ENCODE measurements around the gene PRKCE. TPM values are rescaled to one million over a fixed set of nuclear protein-coding genes. Genes with fewer than 3 reads are reported as not detected.

PRKCE gene
- total RNA-seq, 6 experiments from 2014 or later = 5.2 to 18.8 (median 11.0) TPM

GRCh38 chr2:46231721-46232120 lies 580.2 kb downstream of the PRKCE start:
- peaks cover 0 to 18% (median 4%) of the 10 kb centered on the region in 4 donors for H3K4me1 ChIP-seq
- H3K4me3 ChIP-seq = no peak overlapping the region
- H3K27ac ChIP-seq = no peak overlapping the region
- TF ChIP-seq CTCF (IDR thresholded peaks at IDR 0.05) (no peak), POLR2A (IDR thresholded peaks at IDR 0.05) (no peak)
- no peaks in the 10 kb centered on the region for H3K9me3 ChIP-seq
- no peak for DNase-seq
- 83% methylated on average over 3 of the region's 5 CpGs for WGBS (ENCODE audit: insufficient coverage, low coverage, low lambda C conversion rate, missing lambda C conversion rate)
- no peaks in the 10 kb centered on the region for H3K27me3 ChIP-seq
- no peaks in the 10 kb centered on the region for H3K36me3 ChIP-seq
- ATAC-seq = no peak
- intact Hi-C loops (cut with DNase I) = no loop called here

DNA sequence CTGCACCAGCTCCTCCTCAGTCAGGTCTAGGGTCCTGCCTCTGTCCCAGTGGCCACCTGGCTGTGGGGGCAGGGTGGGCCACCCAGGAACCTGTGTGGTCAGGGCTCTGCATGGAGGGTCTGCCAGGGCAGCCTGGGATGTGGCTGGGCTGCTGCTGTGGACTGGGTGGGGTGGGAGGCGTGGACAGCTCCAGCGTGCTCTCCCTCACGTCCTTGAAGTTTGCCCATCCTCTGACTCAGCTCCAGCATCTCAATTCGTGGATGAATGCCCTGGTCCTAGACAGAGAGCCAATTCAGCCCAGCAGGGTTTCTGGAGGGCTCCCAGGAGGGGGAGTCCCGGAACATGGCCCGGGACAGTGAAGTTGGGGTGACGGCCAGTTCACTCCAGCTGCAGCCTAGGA lies 581.4 kb downstream of the PRKCE start:
- Histone ChIP-seq H3K36me3 (no peaks in the 10 kb centered on the region), H3K27me3 (no peaks in the 10 kb centered on the region), H3K4me1 (peaks cover 0 to 18% (median 4%) of the 10 kb centered on the region in 4 donors), H3K9me3 (no peaks in the 10 kb centered on the region), H3K4me3 (no peak overlapping the region), H3K27ac (no peak overlapping the region)
- WGBS (ENCODE audit: insufficient coverage, low coverage, low lambda C conversion rate, missing lambda C conversion rate) = no CpG with 5 or more reads among the region's 7 CpGs
- TF ChIP-seq POLR2A (IDR thresholded peaks at IDR 0.05) = no peak
- TF ChIP-seq CTCF (IDR thresholded peaks at IDR 0.05) = no peak
- intact Hi-C loops (cut with DNase I) = no loop called here
- ATAC-seq = no peak
- no peak for DNase-seq

- Histone ChIP-seq H3K27ac (no peak overlapping the region), H3K9me3 (no peaks in the 10 kb centered on the region), H3K4me1 (no peaks in the 10 kb centered on the region), H3K4me3 (no peak overlapping the region), H3K36me3 (no peaks in the 10 kb centered on the region), H3K27me3 (no peaks in the 10 kb centered on the region)
- 86% methylated on average over 1 of the region's 4 CpGs for WGBS (ENCODE audit: insufficient coverage, low coverage, low lambda C conversion rate, missing lambda C conversion rate)
- intact Hi-C loops (cut with DNase I) = no loop called here
- TF ChIP-seq POLR2A (IDR thresholded peaks at IDR 0.05) (no peak), CTCF (IDR thresholded peaks at IDR 0.05) (no peak)
- ATAC-seq (no peak), DNase-seq (no peak)
These were observed 584.8 kb downstream of the PRKCE start for GRCh38 chr2:46236006-46236875.

DNA sequence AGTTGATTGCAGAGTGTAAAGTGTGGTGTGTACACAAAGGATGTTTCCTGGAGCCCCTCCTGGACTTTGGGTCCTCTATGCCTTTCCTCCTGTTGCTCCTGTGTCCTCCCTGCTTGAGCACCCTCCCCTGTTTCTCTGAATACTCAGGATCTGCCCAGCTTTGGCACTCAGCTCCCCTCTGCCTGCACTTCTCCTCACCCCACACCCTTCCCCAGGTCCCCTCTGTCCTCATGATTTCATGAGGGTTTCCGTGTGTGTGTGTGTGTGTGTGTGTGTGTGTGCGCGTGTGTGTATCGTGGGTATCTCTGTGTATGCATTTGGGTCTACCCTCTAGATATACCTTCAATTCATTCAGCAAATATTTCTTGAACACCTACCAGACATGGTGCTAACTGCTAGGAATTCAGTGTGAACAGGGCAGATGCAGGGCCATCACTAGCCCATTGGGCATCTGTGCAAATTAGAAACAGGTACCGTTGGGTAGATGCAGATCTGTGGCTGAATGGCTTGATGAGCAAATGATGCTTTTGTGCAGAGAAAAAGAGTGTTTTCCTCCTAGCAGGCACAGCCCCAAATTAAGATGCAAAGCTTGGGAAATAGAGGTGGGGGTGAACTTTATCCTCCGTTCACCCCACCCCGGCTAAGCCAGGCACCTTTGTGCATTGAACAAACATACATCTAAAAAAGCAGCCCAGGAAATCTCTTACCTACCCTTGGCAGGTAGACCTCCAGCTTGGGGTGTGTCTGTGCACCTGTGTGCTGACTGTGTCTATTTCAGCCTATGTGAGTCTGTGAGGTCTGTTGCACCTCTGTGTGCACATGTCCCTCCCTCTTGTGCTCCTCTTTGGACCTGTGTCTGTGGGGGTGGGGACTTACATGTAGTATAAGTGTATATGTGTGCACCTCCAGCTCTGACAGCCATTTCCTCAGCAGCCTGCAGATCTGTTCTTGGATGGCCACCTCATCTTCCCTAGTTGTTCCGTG lies 585.7 kb downstream of the PRKCE start:
- no peak for ATAC-seq

More for the DNA sequence above, 585.7 kb downstream of the PRKCE start:
- no peak overlapping the region for H3K4me3 ChIP-seq
- no peak overlapping the region for H3K27ac ChIP-seq
- H3K27me3 ChIP-seq = no peaks in the 10 kb centered on the region
- no peaks in the 10 kb centered on the region for H3K9me3 ChIP-seq
- WGBS (ENCODE audit: insufficient coverage, low coverage, low lambda C conversion rate, missing lambda C conversion rate) = 72% methylated on average over 6 of the region's 8 CpGs
- intact Hi-C loops (cut with DNase I) = no loop called here
- no peak for DNase-seq
- H3K4me1 ChIP-seq = no peaks in the 10 kb centered on the region
- TF ChIP-seq POLR2A (IDR thresholded peaks at IDR 0.05) = no peak
- no peak for TF ChIP-seq CTCF (IDR thresholded peaks at IDR 0.05)
- no peaks in the 10 kb centered on the region for H3K36me3 ChIP-seq

Other genes with a start within 250 kb of the PRKCE start
- 10 to 100 TPM in 2 of 6 experiments, 1 to 10 TPM in 4; 7.4 to 14.1 (median 9.4) TPM for gene SRBD1, start 40.4 kb upstream of the PRKCE start, total RNA-seq